Neural cell (in vitro differentiated cells): ENCODE data around the gene SIK3. TPM values are rescaled to one million over a fixed set of nuclear protein-coding genes. Genes with fewer than 3 reads are reported as not detected.

Source experiments
- H2AFZ ChIP-seq: fragments of 200-600, 300-800 bp; sonication (generic), shearing (Covaris generic); 2 replicates; pipeline ENCODE4 v1.6.0; 2014; ENCODE audit warnings: low read depth, mild to moderate bottlenecking, antibody characterized with exemption, low read length, moderate library complexity
- H3F3A ChIP-seq: fragments of 200-600 bp; shearing (Covaris generic); 2 replicates; pipeline ENCODE4 v1.6.1; 2016; ENCODE audit warnings: mild to moderate bottlenecking, moderate library complexity, mixed read lengths, antibody characterized with exemption, low read length; ENCODE audit not compliant: insufficient read depth, poor library complexity, severe bottlenecking
- H3K27ac ChIP-seq: fragments of 200-600, 300-800 bp; sonication (generic), shearing (Covaris generic); 2 replicates; pipeline ENCODE4 v1.5.1; 2014; ENCODE audit warnings: mild to moderate bottlenecking, low read length, moderate library complexity
- H3K27me3 ChIP-seq: fragments of 300-800, 200-600 bp; sonication (generic), shearing (Covaris generic); 2 replicates; pipeline ENCODE4 v1.6.0; 2014; ENCODE audit warnings: mild to moderate bottlenecking, low read depth, low read length, moderate library complexity; ENCODE audit not compliant: insufficient read depth
- H3K36me3 ChIP-seq: fragments of 300-800, 200-600 bp; sonication (generic), shearing (Covaris generic); 2 replicates; pipeline ENCODE4 v1.5.1; 2014; ENCODE audit warnings: mild to moderate bottlenecking, antibody characterized with exemption, low read length, moderate library complexity; ENCODE audit not compliant: insufficient read depth
- H3K4me2 ChIP-seq: fragments of 300-800, 200-600 bp; sonication (generic), shearing (Covaris generic); 2 replicates; pipeline ENCODE4 v1.6.0; 2014; ENCODE audit warnings: mild to moderate bottlenecking, low read length
- H3K4me3 ChIP-seq: fragments of 300-800, 200-600 bp; sonication (generic), shearing (Covaris generic); 2 replicates; pipeline ENCODE4 v1.5.1; 2014; ENCODE audit warnings: mild to moderate bottlenecking, low read length, moderate library complexity
- H3K79me2 ChIP-seq: fragments of 200-600 bp; shearing (Covaris generic); replicated peaks from 2 replicates; pipeline ENCODE4 v1.6.0; 2014; ENCODE audit warnings: mild to moderate bottlenecking, low read length, moderate library complexity; ENCODE audit not compliant: insufficient read depth
- H3K9ac ChIP-seq: fragments of 300-800, 200-600 bp; sonication (generic), shearing (Covaris generic); 2 replicates; pipeline ENCODE4 v1.6.1; 2016; ENCODE audit warnings: mild to moderate bottlenecking, low read length, mixed read lengths
- H3K9me2 ChIP-seq: fragments of 200-600 bp; shearing (Covaris generic); 2 replicates; pipeline ENCODE4 v1.6.1; 2016; ENCODE audit warnings: mild to moderate bottlenecking, low read length, mixed read lengths; ENCODE audit not compliant: insufficient read depth
- H3K9me3 ChIP-seq: fragments of 200-600, 300-800 bp; sonication (generic), shearing (Covaris generic); 2 replicates; pipeline ENCODE4 v1.6.1; 2016; ENCODE audit warnings: mild to moderate bottlenecking, mixed run types, low read length, moderate library complexity, mixed read lengths
- H4K20me1 ChIP-seq: fragments of 200-600 bp; shearing (Covaris generic); 2 replicates; pipeline ENCODE4 v1.6.1; 2016; ENCODE audit warnings: mild to moderate bottlenecking, mixed run types; ENCODE audit not compliant: insufficient read depth
- EP300 ChIP-seq: fragments of 450-650 bp; conservative IDR thresholded peaks from 2 replicates; pipeline ENCODE4 v1.6.1; 2014; ENCODE audit warnings: antibody characterized with exemption, mild to moderate bottlenecking, moderate library complexity; ENCODE audit not compliant: poor library complexity, severe bottlenecking
- EZH2 ChIP-seq: fragments of 200-600, 300-800 bp; shearing (Covaris generic), sonication (generic); IDR thresholded peaks from 2 replicates; pipeline ENCODE4 v1.6.1; 2014; ENCODE audit warnings: antibody characterized with exemption, low read length, borderline replicate concordance, mild to moderate bottlenecking; ENCODE audit not compliant: insufficient read depth, poor library complexity, severe bottlenecking
- MXI1 ChIP-seq: fragments of 450-650 bp; conservative IDR thresholded peaks from 2 replicates; pipeline ENCODE4 v1.6.1; 2014; ENCODE audit warnings: antibody characterized with exemption, mild to moderate bottlenecking; ENCODE audit not compliant: poor library complexity, severe bottlenecking
- POLR2AphosphoS5 ChIP-seq: IDR thresholded peaks from 2 replicates; pipeline ENCODE4 v1.6.1; 2012
- RAD21 ChIP-seq: fragments of 450-650 bp; conservative IDR thresholded peaks from 2 replicates; pipeline ENCODE4 v1.6.1; 2014; ENCODE audit warnings: antibody characterized with exemption, mild to moderate bottlenecking, moderate library complexity
- SMC3 ChIP-seq: fragments of 450-650 bp; conservative IDR thresholded peaks from 2 replicates; pipeline ENCODE4 v1.6.1; 2014; ENCODE audit warnings: antibody characterized with exemption, mild to moderate bottlenecking, moderate library complexity; ENCODE audit not compliant: poor library complexity
- TAF1 ChIP-seq: IDR thresholded peaks from 2 replicates; pipeline ENCODE4 v1.6.1; 2012; ENCODE audit warnings: low read depth
- polyA plus RNA-seq: library from polyadenylated mRNA; depleted of rRNA; stranded (reverse); fragments of >200 nt; gene quantifications from 2 replicates; pipeline ENCODE4 v1.2.3, GENCODE V29; 2014
- TF ChIP-seq, protein P1 (sequence below): fragments of 450-650 bp; IDR thresholded peaks from 2 replicates; pipeline ENCODE4 v1.5.1; 2014; ENCODE audit warnings: antibody characterized with exemption, mild to moderate bottlenecking, moderate library complexity; ENCODE audit not compliant: poor library complexity, severe bottlenecking
- TF ChIP-seq, protein P2 (sequence below): IDR thresholded peaks from 2 replicates; pipeline ENCODE4 v1.6.1; 2012; ENCODE audit warnings: borderline replicate concordance

SIK3 gene
- polyA plus RNA-seq, 1 donor from 2014 or later, result 11.2 TPM

DNA sequence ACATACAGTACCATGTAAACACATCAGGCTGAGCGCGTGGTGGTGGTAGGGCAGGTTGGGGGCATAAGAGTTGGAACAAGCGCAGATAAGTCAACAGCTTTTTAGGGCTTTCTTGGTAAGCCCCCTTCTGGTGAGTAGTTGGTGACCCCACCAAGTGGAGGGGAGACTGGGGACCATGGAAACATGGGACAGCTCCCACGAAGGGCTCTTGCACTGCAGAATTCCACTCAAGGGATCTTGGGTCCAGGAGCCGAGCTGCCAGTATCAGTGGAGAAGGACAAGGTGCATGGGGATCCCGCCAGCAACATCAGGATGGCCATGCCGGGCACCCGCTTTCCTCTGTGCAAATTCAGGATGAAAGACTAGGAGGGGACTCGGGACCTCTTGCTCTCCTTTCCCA lies 254.6 kb downstream of the SIK3 start:
- no peaks in the 10 kb centered on the region for H3F3A ChIP-seq
- H3K9ac ChIP-seq, result no peak overlapping the region
- peaks cover 6% of the 10 kb centered on the region for H3K36me3 ChIP-seq
- H2AFZ ChIP-seq, result no peak overlapping the region
- H3K27ac ChIP-seq, result no peak overlapping the region
- no peak for TF ChIP-seq EP300
- no peak for TF ChIP-seq SMC3
- TF ChIP-seq EZH2, result no peak
- TF ChIP-seq, protein P1, sequence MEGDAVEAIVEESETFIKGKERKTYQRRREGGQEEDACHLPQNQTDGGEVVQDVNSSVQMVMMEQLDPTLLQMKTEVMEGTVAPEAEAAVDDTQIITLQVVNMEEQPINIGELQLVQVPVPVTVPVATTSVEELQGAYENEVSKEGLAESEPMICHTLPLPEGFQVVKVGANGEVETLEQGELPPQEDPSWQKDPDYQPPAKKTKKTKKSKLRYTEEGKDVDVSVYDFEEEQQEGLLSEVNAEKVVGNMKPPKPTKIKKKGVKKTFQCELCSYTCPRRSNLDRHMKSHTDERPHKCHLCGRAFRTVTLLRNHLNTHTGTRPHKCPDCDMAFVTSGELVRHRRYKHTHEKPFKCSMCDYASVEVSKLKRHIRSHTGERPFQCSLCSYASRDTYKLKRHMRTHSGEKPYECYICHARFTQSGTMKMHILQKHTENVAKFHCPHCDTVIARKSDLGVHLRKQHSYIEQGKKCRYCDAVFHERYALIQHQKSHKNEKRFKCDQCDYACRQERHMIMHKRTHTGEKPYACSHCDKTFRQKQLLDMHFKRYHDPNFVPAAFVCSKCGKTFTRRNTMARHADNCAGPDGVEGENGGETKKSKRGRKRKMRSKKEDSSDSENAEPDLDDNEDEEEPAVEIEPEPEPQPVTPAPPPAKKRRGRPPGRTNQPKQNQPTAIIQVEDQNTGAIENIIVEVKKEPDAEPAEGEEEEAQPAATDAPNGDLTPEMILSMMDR, result no peak
- TF ChIP-seq TAF1, result no peak
- no peak for TF ChIP-seq MXI1
- TF ChIP-seq, protein P2, sequence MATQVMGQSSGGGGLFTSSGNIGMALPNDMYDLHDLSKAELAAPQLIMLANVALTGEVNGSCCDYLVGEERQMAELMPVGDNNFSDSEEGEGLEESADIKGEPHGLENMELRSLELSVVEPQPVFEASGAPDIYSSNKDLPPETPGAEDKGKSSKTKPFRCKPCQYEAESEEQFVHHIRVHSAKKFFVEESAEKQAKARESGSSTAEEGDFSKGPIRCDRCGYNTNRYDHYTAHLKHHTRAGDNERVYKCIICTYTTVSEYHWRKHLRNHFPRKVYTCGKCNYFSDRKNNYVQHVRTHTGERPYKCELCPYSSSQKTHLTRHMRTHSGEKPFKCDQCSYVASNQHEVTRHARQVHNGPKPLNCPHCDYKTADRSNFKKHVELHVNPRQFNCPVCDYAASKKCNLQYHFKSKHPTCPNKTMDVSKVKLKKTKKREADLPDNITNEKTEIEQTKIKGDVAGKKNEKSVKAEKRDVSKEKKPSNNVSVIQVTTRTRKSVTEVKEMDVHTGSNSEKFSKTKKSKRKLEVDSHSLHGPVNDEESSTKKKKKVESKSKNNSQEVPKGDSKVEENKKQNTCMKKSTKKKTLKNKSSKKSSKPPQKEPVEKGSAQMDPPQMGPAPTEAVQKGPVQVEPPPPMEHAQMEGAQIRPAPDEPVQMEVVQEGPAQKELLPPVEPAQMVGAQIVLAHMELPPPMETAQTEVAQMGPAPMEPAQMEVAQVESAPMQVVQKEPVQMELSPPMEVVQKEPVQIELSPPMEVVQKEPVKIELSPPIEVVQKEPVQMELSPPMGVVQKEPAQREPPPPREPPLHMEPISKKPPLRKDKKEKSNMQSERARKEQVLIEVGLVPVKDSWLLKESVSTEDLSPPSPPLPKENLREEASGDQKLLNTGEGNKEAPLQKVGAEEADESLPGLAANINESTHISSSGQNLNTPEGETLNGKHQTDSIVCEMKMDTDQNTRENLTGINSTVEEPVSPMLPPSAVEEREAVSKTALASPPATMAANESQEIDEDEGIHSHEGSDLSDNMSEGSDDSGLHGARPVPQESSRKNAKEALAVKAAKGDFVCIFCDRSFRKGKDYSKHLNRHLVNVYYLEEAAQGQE, result no peak
- TF ChIP-seq RAD21, result no peak
- no peak for TF ChIP-seq POLR2AphosphoS5
- H4K20me1 ChIP-seq, result no peaks in the 10 kb centered on the region
- no peak overlapping the region for H3K4me2 ChIP-seq
- H3K27me3 ChIP-seq, result no peaks in the 10 kb centered on the region
- no peaks in the 10 kb centered on the region for H3K9me3 ChIP-seq
- H3K79me2 ChIP-seq, result no peaks in the 10 kb centered on the region
- no peaks in the 10 kb centered on the region for H3K9me2 ChIP-seq
- H3K4me3 ChIP-seq, result no peak overlapping the region

DNA sequence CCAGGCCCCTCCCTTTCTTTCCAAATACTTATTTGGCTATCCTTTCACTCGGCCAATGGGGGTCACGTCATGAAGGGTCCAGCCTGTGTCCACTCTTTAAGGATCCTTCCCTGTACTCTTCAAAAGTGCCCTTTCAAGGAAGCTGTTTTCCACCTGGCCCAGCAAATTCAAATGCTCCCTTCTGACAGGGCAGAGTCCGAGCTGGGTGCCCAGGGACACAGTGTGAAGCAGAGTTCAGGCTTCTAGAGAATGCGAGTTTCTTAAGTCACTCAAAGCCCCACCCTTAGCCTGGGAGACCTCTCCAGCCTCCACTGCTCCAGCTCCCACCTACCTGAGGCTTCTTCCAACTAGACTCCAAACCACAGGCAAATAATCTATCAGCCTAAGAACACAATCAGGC lies 255.3 kb downstream of the SIK3 start:
- no peaks in the 10 kb centered on the region for H3K27me3 ChIP-seq
- no peak overlapping the region for H3K4me3 ChIP-seq
- H3K4me2 ChIP-seq, result no peak overlapping the region
- no peak overlapping the region for H2AFZ ChIP-seq
- peaks cover 6% of the 10 kb centered on the region for H3K36me3 ChIP-seq
- TF ChIP-seq POLR2AphosphoS5 (no peak), RAD21 (no peak), EZH2 (no peak), MXI1 (no peak), SMC3 (no peak), EP300 (no peak), TAF1 (no peak)
- TF ChIP-seq, protein P2, result no peak
- TF ChIP-seq, protein P1, result no peak
- no peaks in the 10 kb centered on the region for H3K9me3 ChIP-seq
- H3F3A ChIP-seq, result no peaks in the 10 kb centered on the region
- no peaks in the 10 kb centered on the region for H3K9me2 ChIP-seq
- no peaks in the 10 kb centered on the region for H4K20me1 ChIP-seq
- no peak overlapping the region for H3K27ac ChIP-seq
- no peaks in the 10 kb centered on the region for H3K79me2 ChIP-seq
- no peak overlapping the region for H3K9ac ChIP-seq
